ENCODE measurements around the gene IFIT2.

- TF ChIP-seq POLR2A (IDR thresholded peaks at IDR 0.05): no peak
- TF ChIP-seq EP300 (IDR thresholded peaks at IDR 0.05): no peak
These were observed 46.1 kb upstream of the IFIT2 start for GRCh38 chr10:89255793-89256192.
